Astrocyte (in vitro differentiated cells and primary cell): ENCODE data around the gene NR2F1. TPM values are rescaled to one million over a fixed set of nuclear protein-coding genes. Genes with fewer than 3 reads are reported as not detected.

Experiments
- DNase-seq: peaks from one replicate; pipeline ENCODE4 v3.0.0-alpha.2; 2010; ENCODE audit warnings: low read depth
- FAIRE-seq: peaks from 2 replicates; lab custom pipeline; 2011; peaks lifted over from hg19 to GRCh38; lab: Jason Lieb, UNC
- H2AFZ ChIP-seq: 2 replicates; pipeline ENCODE4 v1.6.0; 2012; ENCODE audit warnings: low read depth, low read length, inconsistent platforms
- H3K27ac ChIP-seq: 2 replicates; pipeline ENCODE4 v1.5.1; 2011; ENCODE audit warnings: low read depth, low read length, inconsistent platforms
- H3K27me3 ChIP-seq: 2 replicates; pipeline ENCODE4 v1.6.0; 2011; ENCODE audit warnings: low read length, inconsistent platforms; ENCODE audit not compliant: insufficient read depth
- H3K36me3 ChIP-seq: 2 replicates; pipeline ENCODE4 v1.5.1; 2011; ENCODE audit warnings: low read length, inconsistent platforms; ENCODE audit not compliant: insufficient read depth
- H3K4me1 ChIP-seq: 2 replicates; pipeline ENCODE4 v1.5.1; 2011; ENCODE audit warnings: low read length, inconsistent platforms; ENCODE audit not compliant: insufficient read depth
- H3K4me2 ChIP-seq: 2 replicates; pipeline ENCODE4 v1.6.0; 2012; ENCODE audit warnings: low read length, inconsistent platforms
- H3K4me3 ChIP-seq: 2 replicates; pipeline ENCODE4 v1.5.1; 2011; ENCODE audit warnings: low read depth, mild to moderate bottlenecking, low read length, inconsistent platforms; ENCODE audit not compliant: insufficient read depth
- H3K79me2 ChIP-seq: 2 replicates; pipeline ENCODE4 v1.6.0; 2012; ENCODE audit warnings: mild to moderate bottlenecking, low read length, inconsistent platforms; ENCODE audit not compliant: insufficient read depth
- H3K9ac ChIP-seq: 2 replicates; pipeline ENCODE4 v1.6.0; 2012; ENCODE audit warnings: mild to moderate bottlenecking, low read length, inconsistent platforms
- H3K9me3 ChIP-seq: 2 replicates; pipeline ENCODE4 v1.5.1; 2012; ENCODE audit warnings: low read depth, mild to moderate bottlenecking, low read length, inconsistent platforms; ENCODE audit not compliant: insufficient read depth
- H4K20me1 ChIP-seq: 2 replicates; pipeline ENCODE4 v1.6.0; 2012; ENCODE audit warnings: low read length, inconsistent platforms; ENCODE audit not compliant: insufficient read depth
- H3K27ac Mint-ChIP-seq: one replicate; pipeline ENCODE4 v1.8.0; 2021; ENCODE audit warnings: mild to moderate bottlenecking, mixed read lengths; ENCODE audit not compliant: unreplicated experiment
- H3K27me3 Mint-ChIP-seq: one replicate; pipeline ENCODE4 v1.8.0; 2021; ENCODE audit warnings: low read depth, mixed read lengths; ENCODE audit not compliant: unreplicated experiment
- H3K36me3 Mint-ChIP-seq: one replicate; pipeline ENCODE4 v1.8.0; 2021; ENCODE audit warnings: low read depth, mixed read lengths; ENCODE audit not compliant: unreplicated experiment
- H3K4me1 Mint-ChIP-seq: one replicate; pipeline ENCODE4 v1.8.0; 2021; ENCODE audit warnings: low read depth, mixed read lengths; ENCODE audit not compliant: unreplicated experiment
- H3K4me3 Mint-ChIP-seq: one replicate; pipeline ENCODE4 v1.8.0; 2021; ENCODE audit warnings: mild to moderate bottlenecking, moderate library complexity, mixed read lengths; ENCODE audit not compliant: unreplicated experiment
- H3K9me3 Mint-ChIP-seq: one replicate; pipeline ENCODE4 v1.8.0; 2021; ENCODE audit warnings: mild to moderate bottlenecking, mixed read lengths; ENCODE audit not compliant: unreplicated experiment
- CTCF ChIP-seq: IDR thresholded peaks from 2 replicates; pipeline ENCODE4 v1.5.1; 2011; ENCODE audit warnings: low read depth, mild to moderate bottlenecking, inconsistent platforms, low read length, moderate library complexity; ENCODE audit not compliant: insufficient read depth
- EZH2 ChIP-seq: IDR thresholded peaks from 2 replicates; pipeline ENCODE4 v1.6.1; 2012; ENCODE audit warnings: mild to moderate bottlenecking, low read length, inconsistent platforms; ENCODE audit not compliant: insufficient read depth
- total RNA-seq: library from RNA; stranded (reverse); gene quantifications from 2 replicates; pipeline ENCODE4 v1.2.1, GENCODE V29; 2021

NR2F1 gene
- total RNA-seq, 1 donor from 2014 or later, result 4.3 TPM

- Histone ChIP-seq H3K9me3 (no peaks in the 10 kb centered on the region), H3K4me1 (peaks cover 80% of the 10 kb centered on the region), H4K20me1 (no peaks in the 10 kb centered on the region), H3K79me2 (peaks cover 13% of the 10 kb centered on the region), H2AFZ (peak overlapping the region; percentile 67), H3K9ac (peak overlapping the region; percentile 76), H3K27ac (peak overlapping the region; percentile 78), H3K4me3 (peak overlapping the region; percentile 49), H3K36me3 (no peaks in the 10 kb centered on the region), H3K4me2 (peak overlapping the region; percentile 83), H3K27me3 (no peaks in the 10 kb centered on the region)
- DNase-seq (no peak), FAIRE-seq (no peak)
- Mint-ChIP-seq H3K27ac (peak overlapping the region; percentile 81), H3K27me3 (peaks cover 38% of the 10 kb centered on the region), H3K4me1 (peaks cover 1% of the 10 kb centered on the region), H3K4me3 (peak overlapping the region; percentile 69), H3K9me3 (peaks cover 11% of the 10 kb centered on the region), H3K36me3 (no peaks in the 10 kb centered on the region)
- TF ChIP-seq CTCF (no peak), EZH2 (no peak)
Observed at GRCh38 chr5:93603078-93603792, 20.2 kb downstream of the NR2F1 start.

- Histone ChIP-seq H3K36me3 (no peaks in the 10 kb centered on the region), H3K4me3 (peak overlapping the region; percentile 34), H3K4me2 (peak overlapping the region; percentile 83), H4K20me1 (no peaks in the 10 kb centered on the region), H3K9me3 (no peaks in the 10 kb centered on the region), H3K4me1 (peaks cover 75% of the 10 kb centered on the region), H2AFZ (peak overlapping the region; percentile 67), H3K9ac (peak overlapping the region; percentile 74), H3K27ac (peak overlapping the region; percentile 78), H3K79me2 (peaks cover 13% of the 10 kb centered on the region), H3K27me3 (peaks cover 6% of the 10 kb centered on the region)
- TF ChIP-seq EZH2, result no peak
- no peak for TF ChIP-seq CTCF
- DNase-seq, result peak; percentile 72
- no peak for FAIRE-seq
- Mint-ChIP-seq H3K4me1 (peaks cover 1% of the 10 kb centered on the region), H3K4me3 (peak overlapping the region; percentile 69), H3K27me3 (peaks cover 44% of the 10 kb centered on the region), H3K27ac (peak overlapping the region; percentile 81), H3K9me3 (peaks cover 11% of the 10 kb centered on the region), H3K36me3 (no peaks in the 10 kb centered on the region)
Observed at GRCh38 chr5:93603793-93604643, 21.0 kb downstream of the NR2F1 start.
